Measurements from ENCODE around the gene LPAR3. TPM values are rescaled to one million over a fixed set of nuclear protein-coding genes. Genes with fewer than 3 reads are reported as not detected.

LPAR3 gene
- total RNA-seq, 2 donors from 2014 or later: 1.9 to 2.1 TPM

- H3K4me1 Mint-ChIP-seq: peaks cover 31% of the 10 kb centered on the region
- no peak for DNase-seq
- peaks cover 2% of the 10 kb centered on the region for H3K36me3 Mint-ChIP-seq (ENCODE audit: low read depth)
- H3K27ac Mint-ChIP-seq: peak overlapping the region; percentile 91
- peak overlapping the region; percentile 81 for H3K4me3 Mint-ChIP-seq
- H3K9me3 ChIP-seq (ENCODE audit: control insufficient read depth, low read length, poor library complexity, severe bottlenecking): no peaks in the 10 kb centered on the region
- H3K27me3 Mint-ChIP-seq: no peaks in the 10 kb centered on the region
- ATAC-seq: no peak
Observed at GRCh38 chr1:84861988-84862644, 30.9 kb downstream of the LPAR3 start.

- DNase-seq: no peak
- H3K4me1 Mint-ChIP-seq: peaks cover 31% of the 10 kb centered on the region
Observed at GRCh38 chr1:84861516-84861915, 31.5 kb downstream of the LPAR3 start.

GRCh38 chr1:84859866-84860265 is 33.1 kb downstream of the LPAR3 start:
- DNase-seq: no peak
- no peaks in the 10 kb centered on the region for H3K9me3 ChIP-seq (ENCODE audit: control insufficient read depth, low read length, poor library complexity, severe bottlenecking)
- no peak overlapping the region for H3K27ac Mint-ChIP-seq
- H3K27me3 Mint-ChIP-seq: no peaks in the 10 kb centered on the region
- H3K4me1 Mint-ChIP-seq: peaks cover 35% of the 10 kb centered on the region
- no peak for ATAC-seq
- H3K4me3 Mint-ChIP-seq: no peak overlapping the region
- peaks cover 2% of the 10 kb centered on the region for H3K36me3 Mint-ChIP-seq (ENCODE audit: low read depth)

More at GRCh38 chr1:84861516-84861915, 31.5 kb downstream of the LPAR3 start:
- H3K27ac Mint-ChIP-seq: no peak overlapping the region
- ATAC-seq: no peak
- no peaks in the 10 kb centered on the region for H3K9me3 ChIP-seq (ENCODE audit: control insufficient read depth, low read length, poor library complexity, severe bottlenecking)
- no peak overlapping the region for H3K4me3 Mint-ChIP-seq
- peaks cover 2% of the 10 kb centered on the region for H3K36me3 Mint-ChIP-seq (ENCODE audit: low read depth)
- H3K27me3 Mint-ChIP-seq: no peaks in the 10 kb centered on the region

GRCh38 chr1:84857906-84858305 is 35.1 kb downstream of the LPAR3 start:
- H3K9me3 ChIP-seq (ENCODE audit: control insufficient read depth, low read length, poor library complexity, severe bottlenecking): no peaks in the 10 kb centered on the region
- Mint-ChIP-seq H3K4me3 (no peak overlapping the region), H3K36me3 (ENCODE audit: low read depth) (peaks cover 2% of the 10 kb centered on the region), H3K4me1 (peaks cover 36% of the 10 kb centered on the region), H3K27me3 (no peaks in the 10 kb centered on the region), H3K27ac (no peak overlapping the region)
- DNase-seq: no peak
- no peak for ATAC-seq

GRCh38 chr1:84856726-84857270 is 36.2 kb downstream of the LPAR3 start:
- H3K9me3 ChIP-seq (ENCODE audit: control insufficient read depth, low read length, poor library complexity, severe bottlenecking): no peaks in the 10 kb centered on the region
- ATAC-seq (no peak), DNase-seq (no peak)
- Mint-ChIP-seq H3K36me3 (ENCODE audit: low read depth) (peaks cover 2% of the 10 kb centered on the region), H3K27me3 (no peaks in the 10 kb centered on the region), H3K27ac (no peak overlapping the region), H3K4me1 (peaks cover 27% of the 10 kb centered on the region), H3K4me3 (no peak overlapping the region)

GRCh38 chr1:84855691-84856630 is 37.0 kb downstream of the LPAR3 start:
- Mint-ChIP-seq H3K27me3 (no peaks in the 10 kb centered on the region), H3K36me3 (ENCODE audit: low read depth) (peaks cover 2% of the 10 kb centered on the region), H3K27ac (peak overlapping the region; percentile 70), H3K4me1 (peaks cover 21% of the 10 kb centered on the region), H3K4me3 (no peak overlapping the region)
- ATAC-seq: no peak
- no peaks in the 10 kb centered on the region for H3K9me3 ChIP-seq (ENCODE audit: control insufficient read depth, low read length, poor library complexity, severe bottlenecking)
- no peak for DNase-seq

GRCh38 chr1:84855168-84855567 is 37.8 kb downstream of the LPAR3 start:
- no peak for DNase-seq
- Mint-ChIP-seq H3K27ac (peak overlapping the region; percentile 70), H3K36me3 (ENCODE audit: low read depth) (no peaks in the 10 kb centered on the region), H3K4me3 (no peak overlapping the region), H3K27me3 (no peaks in the 10 kb centered on the region), H3K4me1 (peaks cover 21% of the 10 kb centered on the region)
- H3K9me3 ChIP-seq (ENCODE audit: control insufficient read depth, low read length, poor library complexity, severe bottlenecking): no peaks in the 10 kb centered on the region
- ATAC-seq: no peak

GRCh38 chr1:84853741-84854721 is 39.0 kb downstream of the LPAR3 start:
- H3K4me3 Mint-ChIP-seq: peak overlapping the region; percentile 1
- no peaks in the 10 kb centered on the region for H3K36me3 Mint-ChIP-seq (ENCODE audit: low read depth)
- no peaks in the 10 kb centered on the region for H3K9me3 ChIP-seq (ENCODE audit: control insufficient read depth, low read length, poor library complexity, severe bottlenecking)
- ATAC-seq (peak; percentile 99), DNase-seq (peak in 1 of 3 donors; percentile 8)
- H3K27me3 Mint-ChIP-seq: no peaks in the 10 kb centered on the region
- peak overlapping the region; percentile 70 for H3K27ac Mint-ChIP-seq
- peaks cover 21% of the 10 kb centered on the region for H3K4me1 Mint-ChIP-seq

- H3K27ac Mint-ChIP-seq: peak overlapping the region; percentile 70
- no peak overlapping the region for H3K4me3 Mint-ChIP-seq
- H3K36me3 Mint-ChIP-seq (ENCODE audit: low read depth): no peaks in the 10 kb centered on the region
- no peaks in the 10 kb centered on the region for H3K27me3 Mint-ChIP-seq
- no peak for ATAC-seq
- DNase-seq: no peak
- no peaks in the 10 kb centered on the region for H3K9me3 ChIP-seq (ENCODE audit: control insufficient read depth, low read length, poor library complexity, severe bottlenecking)
- peaks cover 31% of the 10 kb centered on the region for H3K4me1 Mint-ChIP-seq
Observed at GRCh38 chr1:84851839-84852238, 41.2 kb downstream of the LPAR3 start.

GRCh38 chr1:84849357-84849975 is 43.5 kb downstream of the LPAR3 start:
- ATAC-seq: no peak
- H3K9me3 ChIP-seq (ENCODE audit: control insufficient read depth, low read length, poor library complexity, severe bottlenecking): no peaks in the 10 kb centered on the region
- Mint-ChIP-seq H3K36me3 (ENCODE audit: low read depth) (no peaks in the 10 kb centered on the region), H3K4me3 (no peak overlapping the region), H3K4me1 (peaks cover 25% of the 10 kb centered on the region), H3K27me3 (no peaks in the 10 kb centered on the region), H3K27ac (peak overlapping the region; percentile 68)
- no peak for DNase-seq

- Mint-ChIP-seq H3K36me3 (ENCODE audit: low read depth) (no peaks in the 10 kb centered on the region), H3K27me3 (peaks cover 15% of the 10 kb centered on the region), H3K4me3 (no peak overlapping the region), H3K27ac (peak overlapping the region; percentile 87), H3K4me1 (peaks cover 17% of the 10 kb centered on the region)
- peak; percentile 76 for ATAC-seq
- peak in 1 of 3 donors; percentile 9 for DNase-seq
- H3K9me3 ChIP-seq (ENCODE audit: control insufficient read depth, low read length, poor library complexity, severe bottlenecking): no peaks in the 10 kb centered on the region
Observed at GRCh38 chr1:84847253-84848250, 45.5 kb downstream of the LPAR3 start.
